Measurements from ENCODE around the gene TADA2A. TPM values are rescaled to one million over a fixed set of nuclear protein-coding genes. Genes with fewer than 3 reads are reported as not detected.
A peak's percentile ranks its signal among the peaks of the same experiment; 100 is the strongest.

The TADA2A gene
- total RNA-seq, 1 donor from 2014 or later = 28.7 TPM

- Histone ChIP-seq H3K9ac (ENCODE audit: low read depth in 1 of 3, low read length in 3 of 3) (no peak overlapping the region), H3K27me3 (ENCODE audit: control insufficient read depth in 3 of 3, insufficient read depth in 3 of 3, low read length in 3 of 3) (no peaks in the 10 kb centered on the region), H3K4me1 (ENCODE audit: control insufficient read depth in 3 of 3, insufficient read depth in 3 of 3, low read length in 3 of 3) (no peaks in the 10 kb centered on the region), H3K27ac (ENCODE audit: low read depth, low read length) (no peak overlapping the region), H3K36me3 (ENCODE audit: control insufficient read depth in 3 of 3, insufficient read depth in 3 of 3, low read length in 3 of 3) (peaks cover 28 to 51% (median 42%) of the 10 kb centered on the region in 3 donors), H3K9me3 (ENCODE audit: control insufficient read depth in 3 of 3, low read length in 3 of 3) (no peaks in the 10 kb centered on the region), H3K4me3 (ENCODE audit: low read length in 3 of 3) (no peak overlapping the region)
Measured at GRCh38 chr17:37516127-37516571, 109.5 kb downstream of the TADA2A start.

- Histone ChIP-seq H3K9ac (ENCODE audit: low read depth in 1 of 3, low read length in 3 of 3) (no peak overlapping the region), H3K27me3 (ENCODE audit: control insufficient read depth in 3 of 3, insufficient read depth in 3 of 3, low read length in 3 of 3) (no peaks in the 10 kb centered on the region), H3K36me3 (ENCODE audit: control insufficient read depth in 3 of 3, insufficient read depth in 3 of 3, low read length in 3 of 3) (peaks cover 26 to 48% (median 45%) of the 10 kb centered on the region in 3 donors), H3K4me1 (ENCODE audit: control insufficient read depth in 3 of 3, insufficient read depth in 3 of 3, low read length in 3 of 3) (peaks cover 0 to 7% (median 5%) of the 10 kb centered on the region in 3 donors), H3K27ac (ENCODE audit: low read depth, low read length) (no peak overlapping the region), H3K4me3 (ENCODE audit: low read length in 3 of 3) (no peak overlapping the region), H3K9me3 (ENCODE audit: control insufficient read depth in 3 of 3, low read length in 3 of 3) (no peaks in the 10 kb centered on the region)
Measured at GRCh38 chr17:37517881-37518280, 111.2 kb downstream of the TADA2A start.

GRCh38 chr17:37518826-37519225 is 112.1 kb downstream of the TADA2A start:
- no peaks in the 10 kb centered on the region for H3K27me3 ChIP-seq (ENCODE audit: control insufficient read depth in 3 of 3, insufficient read depth in 3 of 3, low read length in 3 of 3)
- H3K4me1 ChIP-seq (ENCODE audit: control insufficient read depth in 3 of 3, insufficient read depth in 3 of 3, low read length in 3 of 3) = peaks cover 0 to 7% (median 5%) of the 10 kb centered on the region in 3 donors
- H3K4me3 ChIP-seq (ENCODE audit: low read length in 3 of 3) = no peak overlapping the region
- H3K9me3 ChIP-seq (ENCODE audit: control insufficient read depth in 3 of 3, low read length in 3 of 3) = no peaks in the 10 kb centered on the region
- no peak overlapping the region for H3K27ac ChIP-seq (ENCODE audit: low read depth, low read length)
- H3K9ac ChIP-seq (ENCODE audit: low read depth in 1 of 3, low read length in 3 of 3) = no peak overlapping the region
- H3K36me3 ChIP-seq (ENCODE audit: control insufficient read depth in 3 of 3, insufficient read depth in 3 of 3, low read length in 3 of 3) = peaks cover 21 to 47% (median 47%) of the 10 kb centered on the region in 3 donors

- no peak overlapping the region for H3K27ac ChIP-seq (ENCODE audit: low read depth, low read length)
- peaks cover 19 to 50% (median 48%) of the 10 kb centered on the region in 3 donors for H3K36me3 ChIP-seq (ENCODE audit: control insufficient read depth in 3 of 3, insufficient read depth in 3 of 3, low read length in 3 of 3)
- peaks cover 0 to 7% (median 5%) of the 10 kb centered on the region in 3 donors for H3K4me1 ChIP-seq (ENCODE audit: control insufficient read depth in 3 of 3, insufficient read depth in 3 of 3, low read length in 3 of 3)
- no peak overlapping the region for H3K4me3 ChIP-seq (ENCODE audit: low read length in 3 of 3)
- H3K9ac ChIP-seq (ENCODE audit: low read depth in 1 of 3, low read length in 3 of 3) = no peak overlapping the region
- H3K9me3 ChIP-seq (ENCODE audit: control insufficient read depth in 3 of 3, low read length in 3 of 3) = no peaks in the 10 kb centered on the region
- H3K27me3 ChIP-seq (ENCODE audit: control insufficient read depth in 3 of 3, insufficient read depth in 3 of 3, low read length in 3 of 3) = no peaks in the 10 kb centered on the region
Measured at GRCh38 chr17:37519251-37519985, 112.7 kb downstream of the TADA2A start.

DNA sequence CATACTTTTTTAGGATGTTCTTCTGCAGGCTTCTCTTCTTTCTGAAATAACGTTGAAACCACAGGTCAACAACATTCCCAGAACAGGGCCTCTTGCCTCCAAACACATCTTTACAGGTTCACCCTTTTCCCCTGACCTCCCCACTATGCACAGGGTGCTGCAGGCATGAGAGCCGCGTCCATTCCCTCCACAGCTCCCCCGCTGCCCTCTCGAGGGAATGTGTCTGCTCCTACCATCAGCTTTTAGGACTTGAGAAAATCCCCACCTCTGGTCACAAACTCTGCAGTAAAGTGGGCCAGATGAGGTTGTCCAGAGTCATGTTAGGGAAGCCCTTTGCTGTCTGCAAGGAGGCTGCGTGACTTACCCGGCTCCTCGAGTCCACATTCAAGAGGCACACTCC is 113.5 kb downstream of the TADA2A start:
- Histone ChIP-seq H3K27ac (ENCODE audit: low read depth, low read length) (no peak overlapping the region), H3K9me3 (ENCODE audit: control insufficient read depth in 3 of 3, low read length in 3 of 3) (no peaks in the 10 kb centered on the region), H3K9ac (ENCODE audit: low read depth in 1 of 3, low read length in 3 of 3) (no peak overlapping the region), H3K4me3 (ENCODE audit: low read length in 3 of 3) (no peak overlapping the region), H3K36me3 (ENCODE audit: control insufficient read depth in 3 of 3, insufficient read depth in 3 of 3, low read length in 3 of 3) (peaks cover 19 to 52% (median 46%) of the 10 kb centered on the region in 3 donors), H3K4me1 (ENCODE audit: control insufficient read depth in 3 of 3, insufficient read depth in 3 of 3, low read length in 3 of 3) (peaks cover 0 to 7% (median 5%) of the 10 kb centered on the region in 3 donors), H3K27me3 (ENCODE audit: control insufficient read depth in 3 of 3, insufficient read depth in 3 of 3, low read length in 3 of 3) (no peaks in the 10 kb centered on the region)

GRCh38 chr17:37521821-37522220 is 115.1 kb downstream of the TADA2A start:
- H3K36me3 ChIP-seq (ENCODE audit: control insufficient read depth in 3 of 3, insufficient read depth in 3 of 3, low read length in 3 of 3) = peaks cover 19 to 56% (median 46%) of the 10 kb centered on the region in 3 donors
- H3K4me1 ChIP-seq (ENCODE audit: control insufficient read depth in 3 of 3, insufficient read depth in 3 of 3, low read length in 3 of 3) = peaks cover 0 to 7% (median 5%) of the 10 kb centered on the region in 3 donors
- H3K27ac ChIP-seq (ENCODE audit: low read depth, low read length) = peak overlapping the region; percentile 37
- no peak overlapping the region for H3K4me3 ChIP-seq (ENCODE audit: low read length in 3 of 3)
- no peaks in the 10 kb centered on the region for H3K27me3 ChIP-seq (ENCODE audit: control insufficient read depth in 3 of 3, insufficient read depth in 3 of 3, low read length in 3 of 3)
- H3K9me3 ChIP-seq (ENCODE audit: control insufficient read depth in 3 of 3, low read length in 3 of 3) = no peaks in the 10 kb centered on the region
- peak overlapping the region in 1 of 3 donors; percentile 18 for H3K9ac ChIP-seq (ENCODE audit: low read depth in 1 of 3, low read length in 3 of 3)

DNA sequence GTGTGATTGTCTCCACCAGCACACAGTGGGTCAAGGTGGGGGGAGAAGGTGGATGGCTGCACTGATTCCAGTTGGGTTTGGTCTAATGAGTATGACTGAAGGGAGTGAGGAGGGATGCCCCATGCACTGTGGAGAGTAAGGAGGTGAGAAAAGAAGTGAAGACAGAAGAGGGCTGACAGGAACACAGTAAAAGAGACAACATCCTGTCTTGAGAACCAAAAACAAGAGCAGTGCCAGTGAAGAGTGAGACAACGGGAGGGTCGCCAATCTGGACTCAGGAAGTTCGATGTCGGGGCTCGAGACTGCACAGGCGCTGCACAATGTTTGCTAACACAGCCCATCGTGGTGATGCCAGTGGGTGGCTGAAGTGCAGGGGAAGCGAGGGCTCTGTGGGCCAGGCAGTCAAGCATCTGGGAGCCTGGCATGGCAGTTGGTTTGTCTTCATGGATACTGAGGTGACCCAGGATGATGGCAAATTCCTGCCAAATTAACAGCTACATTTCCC is 117.1 kb downstream of the TADA2A start:
- Histone ChIP-seq H3K4me3 (ENCODE audit: low read length in 3 of 3) (no peak overlapping the region), H3K9ac (ENCODE audit: low read depth in 1 of 3, low read length in 3 of 3) (no peak overlapping the region), H3K36me3 (ENCODE audit: control insufficient read depth in 3 of 3, insufficient read depth in 3 of 3, low read length in 3 of 3) (peaks cover 8 to 54% (median 33%) of the 10 kb centered on the region in 3 donors)

DNA sequence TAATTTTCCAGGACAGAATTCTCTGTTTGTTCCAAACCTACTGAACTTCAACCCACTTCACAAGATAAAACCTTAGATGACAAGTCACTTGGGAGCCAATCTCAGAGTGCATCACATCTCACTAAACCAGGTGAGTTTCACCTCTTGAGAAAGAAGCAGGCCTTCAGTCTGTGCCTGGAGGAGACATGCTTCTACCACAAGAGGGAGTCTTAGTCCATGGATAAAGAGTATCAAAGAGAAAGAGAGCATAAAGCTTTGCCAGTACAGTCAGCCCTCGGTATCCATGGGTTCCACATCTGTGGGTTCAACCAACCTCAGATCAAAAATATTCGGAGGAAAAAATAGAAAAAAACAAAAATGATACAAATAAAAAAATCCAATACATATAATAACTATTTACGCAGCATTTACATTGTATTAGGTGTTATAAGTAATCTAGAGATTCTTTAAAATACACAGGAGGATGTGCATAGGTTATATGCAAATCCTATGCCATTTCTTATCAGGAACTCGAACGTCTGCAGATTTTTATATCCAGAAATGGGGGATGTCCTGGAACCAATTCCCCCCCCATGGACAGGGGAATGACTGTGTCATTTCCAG is 120.7 kb downstream of the TADA2A start:
- no peak overlapping the region for H3K9ac ChIP-seq (ENCODE audit: low read depth in 1 of 3, low read length in 3 of 3)
- no peaks in the 10 kb centered on the region for H3K27me3 ChIP-seq (ENCODE audit: control insufficient read depth in 3 of 3, insufficient read depth in 3 of 3, low read length in 3 of 3)
- H3K4me1 ChIP-seq (ENCODE audit: control insufficient read depth in 3 of 3, insufficient read depth in 3 of 3, low read length in 3 of 3) = no peaks in the 10 kb centered on the region
- no peak overlapping the region for H3K4me3 ChIP-seq (ENCODE audit: low read length in 3 of 3)
- H3K27ac ChIP-seq (ENCODE audit: low read depth, low read length) = no peak overlapping the region
- peaks cover 11 to 64% (median 38%) of the 10 kb centered on the region in 3 donors for H3K36me3 ChIP-seq (ENCODE audit: control insufficient read depth in 3 of 3, insufficient read depth in 3 of 3, low read length in 3 of 3)
- H3K9me3 ChIP-seq (ENCODE audit: control insufficient read depth in 3 of 3, low read length in 3 of 3) = no peaks in the 10 kb centered on the region

More for the DNA sequence above, 117.1 kb downstream of the TADA2A start:
- H3K27me3 ChIP-seq (ENCODE audit: control insufficient read depth in 3 of 3, insufficient read depth in 3 of 3, low read length in 3 of 3) = no peaks in the 10 kb centered on the region
- H3K9me3 ChIP-seq (ENCODE audit: control insufficient read depth in 3 of 3, low read length in 3 of 3) = no peaks in the 10 kb centered on the region
- H3K4me1 ChIP-seq (ENCODE audit: control insufficient read depth in 3 of 3, insufficient read depth in 3 of 3, low read length in 3 of 3) = peaks cover 0 to 7% (median 5%) of the 10 kb centered on the region in 3 donors
- no peak overlapping the region for H3K27ac ChIP-seq (ENCODE audit: low read depth, low read length)

Data from skeletal muscle tissue (tissue), 4 donors.